Adrenal gland (tissue), 5 donors: ENCODE measurements around the gene FBXO21.

ENCODE experiments used
- CTCF ChIP-seq, 6 experiments: fragments of 450-650 bp in 4 of 6; fragments of 200-600 bp in 2 of 6; sonication (generic) in 1 of 6; IDR thresholded peaks; 1 replicate in 5 of 6; 2 replicates in 1 of 6; pipeline versions ENCODE4 v1.5.1 to v1.8.0; 2016 to 2021; ENCODE audit warnings: antibody characterized with exemption in 6 of 6, mild to moderate bottlenecking in 2 of 6, moderate library complexity in 1 of 6
- POLR2A ChIP-seq, 2 donors: fragments of 450-650 bp; IDR thresholded peaks; one replicate each; pipeline ENCODE4 v1.6.1; 2017; ENCODE audit warnings: antibody characterized with exemption in 2 of 2, mild to moderate bottlenecking in 2 of 2, moderate library complexity in 1 of 2
- donor health status: DM: no; HTN: no; CAD: no.

DNA sequence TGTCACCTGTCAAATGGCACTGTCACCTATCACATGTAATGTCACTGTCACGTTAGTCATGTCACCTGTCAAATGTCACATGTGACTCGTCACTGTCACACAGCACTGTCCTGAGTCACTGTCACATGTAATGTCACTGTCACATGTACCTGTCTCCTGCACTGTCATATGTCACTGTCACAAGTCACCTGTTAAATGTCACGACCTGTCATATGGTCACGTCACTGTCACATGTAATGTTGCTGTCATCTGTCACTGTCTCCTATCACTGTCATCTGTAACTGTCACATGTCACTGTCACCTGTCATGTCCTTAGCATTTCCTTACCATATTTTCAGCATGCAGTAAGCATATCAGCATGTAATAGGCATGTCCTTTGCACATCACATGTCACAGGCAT is 63.9 kb downstream of the FBXO21 start:
- TF ChIP-seq POLR2A (IDR thresholded peaks at IDR 0.05) (no peak), CTCF (IDR thresholded peaks at IDR 0.05) (no peak)
